Measurements from ENCODE around the gene ZNF878. TPM values are rescaled to one million over a fixed set of nuclear protein-coding genes. Genes with fewer than 3 reads are reported as not detected.

The ZNF878 gene
- total and polyA plus RNA-seq, 9 of the 15 experiments (the other 6 are each of a cell fraction or from before 2014, with no cell fraction given), result 0.30 to 1.4 (median 0.50) TPM

DNA sequence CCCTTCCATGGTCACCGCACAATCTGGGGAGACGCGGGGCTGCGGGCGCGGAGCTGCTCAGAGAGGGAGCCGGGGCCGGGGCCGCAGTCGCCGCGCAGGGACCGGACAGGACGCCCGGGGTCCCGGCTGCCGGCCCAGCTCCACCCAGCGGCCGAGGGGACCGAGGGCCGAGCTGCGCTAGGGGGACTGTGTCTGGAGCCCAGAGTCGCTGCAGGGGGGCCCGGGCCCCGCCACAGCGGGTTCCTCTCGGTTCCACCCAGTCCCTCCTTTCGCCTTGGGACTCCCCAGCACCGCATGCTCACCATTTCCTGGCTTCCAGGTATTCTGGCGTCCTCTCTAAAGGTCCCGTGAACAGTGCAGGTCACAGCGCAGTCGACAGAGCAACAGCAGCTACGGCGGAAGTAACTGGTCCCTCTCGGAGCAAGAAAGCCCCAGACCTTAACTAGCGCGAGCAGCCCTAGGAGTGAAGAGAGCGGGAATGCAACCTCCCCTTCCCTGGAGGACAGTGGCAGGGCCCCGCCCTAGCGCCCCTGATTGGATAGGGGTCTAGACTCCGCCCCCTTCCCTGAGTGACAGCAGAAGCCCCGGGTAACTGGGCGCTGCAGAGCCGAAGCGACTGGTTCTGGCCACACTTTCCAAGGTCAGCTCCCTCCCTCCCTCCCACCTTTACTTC lies at the start of gene ZNF878 (continued):
- TF ChIP-seq, protein P1, sequence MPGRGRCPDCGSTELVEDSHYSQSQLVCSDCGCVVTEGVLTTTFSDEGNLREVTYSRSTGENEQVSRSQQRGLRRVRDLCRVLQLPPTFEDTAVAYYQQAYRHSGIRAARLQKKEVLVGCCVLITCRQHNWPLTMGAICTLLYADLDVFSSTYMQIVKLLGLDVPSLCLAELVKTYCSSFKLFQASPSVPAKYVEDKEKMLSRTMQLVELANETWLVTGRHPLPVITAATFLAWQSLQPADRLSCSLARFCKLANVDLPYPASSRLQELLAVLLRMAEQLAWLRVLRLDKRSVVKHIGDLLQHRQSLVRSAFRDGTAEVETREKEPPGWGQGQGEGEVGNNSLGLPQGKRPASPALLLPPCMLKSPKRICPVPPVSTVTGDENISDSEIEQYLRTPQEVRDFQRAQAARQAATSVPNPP (IDR thresholded peaks at IDR 0.05; ENCODE audit: borderline replicate concordance, insufficient read depth, insufficient read length), result no peak
- no peak for TF ChIP-seq ZNF707 (CRISPR knock-in tag; conservative IDR thresholded peaks at IDR 0.05)
- TF ChIP-seq, protein P2, sequence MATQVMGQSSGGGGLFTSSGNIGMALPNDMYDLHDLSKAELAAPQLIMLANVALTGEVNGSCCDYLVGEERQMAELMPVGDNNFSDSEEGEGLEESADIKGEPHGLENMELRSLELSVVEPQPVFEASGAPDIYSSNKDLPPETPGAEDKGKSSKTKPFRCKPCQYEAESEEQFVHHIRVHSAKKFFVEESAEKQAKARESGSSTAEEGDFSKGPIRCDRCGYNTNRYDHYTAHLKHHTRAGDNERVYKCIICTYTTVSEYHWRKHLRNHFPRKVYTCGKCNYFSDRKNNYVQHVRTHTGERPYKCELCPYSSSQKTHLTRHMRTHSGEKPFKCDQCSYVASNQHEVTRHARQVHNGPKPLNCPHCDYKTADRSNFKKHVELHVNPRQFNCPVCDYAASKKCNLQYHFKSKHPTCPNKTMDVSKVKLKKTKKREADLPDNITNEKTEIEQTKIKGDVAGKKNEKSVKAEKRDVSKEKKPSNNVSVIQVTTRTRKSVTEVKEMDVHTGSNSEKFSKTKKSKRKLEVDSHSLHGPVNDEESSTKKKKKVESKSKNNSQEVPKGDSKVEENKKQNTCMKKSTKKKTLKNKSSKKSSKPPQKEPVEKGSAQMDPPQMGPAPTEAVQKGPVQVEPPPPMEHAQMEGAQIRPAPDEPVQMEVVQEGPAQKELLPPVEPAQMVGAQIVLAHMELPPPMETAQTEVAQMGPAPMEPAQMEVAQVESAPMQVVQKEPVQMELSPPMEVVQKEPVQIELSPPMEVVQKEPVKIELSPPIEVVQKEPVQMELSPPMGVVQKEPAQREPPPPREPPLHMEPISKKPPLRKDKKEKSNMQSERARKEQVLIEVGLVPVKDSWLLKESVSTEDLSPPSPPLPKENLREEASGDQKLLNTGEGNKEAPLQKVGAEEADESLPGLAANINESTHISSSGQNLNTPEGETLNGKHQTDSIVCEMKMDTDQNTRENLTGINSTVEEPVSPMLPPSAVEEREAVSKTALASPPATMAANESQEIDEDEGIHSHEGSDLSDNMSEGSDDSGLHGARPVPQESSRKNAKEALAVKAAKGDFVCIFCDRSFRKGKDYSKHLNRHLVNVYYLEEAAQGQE (IDR thresholded peaks at IDR 0.05; ENCODE audit: borderline replicate concordance), result 0 out of 2 replicates have a peak, but pooled peaks have one; percentile 6
- TF ChIP-seq, protein P2 (CRISPR knock-in tag; IDR thresholded peaks at IDR 0.05; ENCODE audit: low read depth), result no peak
- TF ChIP-seq, protein P3, sequence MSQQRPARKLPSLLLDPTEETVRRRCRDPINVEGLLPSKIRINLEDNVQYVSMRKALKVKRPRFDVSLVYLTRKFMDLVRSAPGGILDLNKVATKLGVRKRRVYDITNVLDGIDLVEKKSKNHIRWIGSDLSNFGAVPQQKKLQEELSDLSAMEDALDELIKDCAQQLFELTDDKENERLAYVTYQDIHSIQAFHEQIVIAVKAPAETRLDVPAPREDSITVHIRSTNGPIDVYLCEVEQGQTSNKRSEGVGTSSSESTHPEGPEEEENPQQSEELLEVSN (IDR thresholded peaks at IDR 0.05; ENCODE audit: borderline replicate concordance in 1 of 2, extremely low read depth in 1 of 2, insufficient read depth in 1 of 2, insufficient read length in 1 of 2, low read depth in 1 of 2, low read length in 1 of 2, poor library complexity in 1 of 2, severe bottlenecking in 1 of 2), result peak; percentile 84 to 93
- no peak for TF ChIP-seq LEF1 (IDR thresholded peaks at IDR 0.05)
- TF ChIP-seq ZNF384 (IDR thresholded peaks at IDR 0.05; ENCODE audit: low read depth, low read length), result no peak
- TF ChIP-seq, protein P4, sequence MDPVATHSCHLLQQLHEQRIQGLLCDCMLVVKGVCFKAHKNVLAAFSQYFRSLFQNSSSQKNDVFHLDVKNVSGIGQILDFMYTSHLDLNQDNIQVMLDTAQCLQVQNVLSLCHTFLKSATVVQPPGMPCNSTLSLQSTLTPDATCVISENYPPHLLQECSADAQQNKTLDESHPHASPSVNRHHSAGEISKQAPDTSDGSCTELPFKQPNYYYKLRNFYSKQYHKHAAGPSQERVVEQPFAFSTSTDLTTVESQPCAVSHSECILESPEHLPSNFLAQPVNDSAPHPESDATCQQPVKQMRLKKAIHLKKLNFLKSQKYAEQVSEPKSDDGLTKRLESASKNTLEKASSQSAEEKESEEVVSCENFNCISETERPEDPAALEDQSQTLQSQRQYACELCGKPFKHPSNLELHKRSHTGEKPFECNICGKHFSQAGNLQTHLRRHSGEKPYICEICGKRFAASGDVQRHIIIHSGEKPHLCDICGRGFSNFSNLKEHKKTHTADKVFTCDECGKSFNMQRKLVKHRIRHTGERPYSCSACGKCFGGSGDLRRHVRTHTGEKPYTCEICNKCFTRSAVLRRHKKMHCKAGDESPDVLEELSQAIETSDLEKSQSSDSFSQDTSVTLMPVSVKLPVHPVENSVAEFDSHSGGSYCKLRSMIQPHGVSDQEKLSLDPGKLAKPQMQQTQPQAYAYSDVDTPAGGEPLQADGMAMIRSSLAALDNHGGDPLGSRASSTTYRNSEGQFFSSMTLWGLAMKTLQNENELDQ (CRISPR knock-in tag; IDR thresholded peaks at IDR 0.05; ENCODE audit: borderline replicate concordance), result no peak
- TF ChIP-seq, protein P5, sequence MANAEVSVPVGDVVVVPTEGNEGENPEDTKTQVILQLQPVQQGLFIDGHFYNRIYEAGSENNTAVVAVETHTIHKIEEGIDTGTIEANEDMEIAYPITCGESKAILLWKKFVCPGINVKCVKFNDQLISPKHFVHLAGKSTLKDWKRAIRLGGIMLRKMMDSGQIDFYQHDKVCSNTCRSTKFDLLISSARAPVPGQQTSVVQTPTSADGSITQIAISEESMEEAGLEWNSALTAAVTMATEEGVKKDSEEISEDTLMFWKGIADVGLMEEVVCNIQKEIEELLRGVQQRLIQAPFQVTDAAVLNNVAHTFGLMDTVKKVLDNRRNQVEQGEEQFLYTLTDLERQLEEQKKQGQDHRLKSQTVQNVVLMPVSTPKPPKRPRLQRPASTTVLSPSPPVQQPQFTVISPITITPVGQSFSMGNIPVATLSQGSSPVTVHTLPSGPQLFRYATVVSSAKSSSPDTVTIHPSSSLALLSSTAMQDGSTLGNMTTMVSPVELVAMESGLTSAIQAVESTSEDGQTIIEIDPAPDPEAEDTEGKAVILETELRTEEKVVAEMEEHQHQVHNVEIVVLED (CRISPR knock-in tag; IDR thresholded peaks at IDR 0.05), result no peak
- no peak for TF ChIP-seq FUS (optimal IDR thresholded peaks at IDR 0.05; ENCODE audit: low read depth, low read length)

Data from K562 (cell line).